ENCODE data around the gene GTF2H3.

The GTF2H3 gene

DNA sequence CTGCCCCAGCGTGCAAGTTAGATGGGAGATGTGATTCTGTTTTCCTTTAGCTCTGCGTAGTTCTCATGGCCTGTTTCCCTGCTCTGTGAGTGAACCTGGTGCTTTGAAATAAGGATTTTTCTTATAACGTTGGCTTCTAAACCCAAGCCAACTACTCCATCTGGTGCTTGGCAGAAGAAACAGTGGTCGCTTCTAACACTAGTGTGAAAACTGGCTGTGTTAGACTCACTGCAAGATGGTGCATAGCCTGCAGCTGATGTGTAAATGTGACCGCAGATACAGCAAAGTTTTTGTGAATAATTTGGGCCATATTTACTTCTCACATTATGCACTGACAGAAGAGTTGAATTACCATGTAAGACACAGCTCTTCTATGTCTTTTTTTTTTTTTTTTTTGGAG lies 12.2 kb downstream of the GTF2H3 start:
- no peak for DNase-seq (ENCODE audit: low read depth)

DNA sequence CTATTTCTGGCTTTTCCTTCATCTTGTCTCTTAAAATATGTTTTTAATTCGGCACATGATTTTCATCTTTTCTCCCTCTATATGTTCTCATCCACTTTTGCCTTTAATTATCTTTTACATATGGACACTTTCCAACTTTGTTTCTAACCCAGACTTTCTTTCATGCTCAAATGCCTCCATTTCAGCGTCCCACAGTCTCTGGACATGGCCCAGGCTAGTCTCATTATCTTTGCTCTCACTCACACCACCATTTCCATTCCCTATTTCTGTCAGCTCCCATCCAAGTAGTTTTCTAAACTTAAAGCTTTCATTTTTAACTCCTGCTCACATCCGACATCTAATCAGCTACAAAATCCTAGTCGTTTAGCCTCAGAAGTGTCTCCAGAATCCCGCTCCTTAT lies 14.8 kb downstream of the GTF2H3 start:
- no peak for DNase-seq (ENCODE audit: low read depth)

DNA sequence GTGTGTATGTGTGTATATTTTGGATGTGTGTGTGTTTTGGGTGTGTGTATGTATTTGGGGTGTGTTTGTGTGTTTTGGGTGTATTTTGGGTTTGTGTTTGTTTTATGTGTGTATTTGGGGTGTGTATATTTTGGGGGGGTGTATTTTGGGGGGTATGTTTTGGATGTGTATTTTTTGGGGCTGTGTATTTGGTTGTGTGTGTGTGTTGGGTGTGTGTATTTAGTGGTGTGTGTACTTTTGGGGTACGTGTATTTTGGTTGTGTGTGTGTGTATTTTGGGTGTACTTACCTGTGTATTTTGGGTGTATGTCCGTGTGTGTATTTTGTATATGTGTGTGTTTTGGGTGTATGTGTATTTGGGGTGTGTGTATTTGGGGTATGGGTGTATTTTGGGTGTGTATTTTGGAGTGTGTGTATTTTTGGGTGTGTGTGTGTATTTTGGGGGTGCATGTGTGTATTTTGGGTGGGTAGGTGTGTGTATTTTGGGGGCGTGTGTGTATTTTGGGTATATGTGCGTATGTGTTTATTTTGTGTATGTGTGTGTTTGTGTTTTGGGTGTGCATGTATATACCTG lies 20.6 kb downstream of the GTF2H3 start:
- DNase-seq (ENCODE audit: low read depth): no peak

DNA sequence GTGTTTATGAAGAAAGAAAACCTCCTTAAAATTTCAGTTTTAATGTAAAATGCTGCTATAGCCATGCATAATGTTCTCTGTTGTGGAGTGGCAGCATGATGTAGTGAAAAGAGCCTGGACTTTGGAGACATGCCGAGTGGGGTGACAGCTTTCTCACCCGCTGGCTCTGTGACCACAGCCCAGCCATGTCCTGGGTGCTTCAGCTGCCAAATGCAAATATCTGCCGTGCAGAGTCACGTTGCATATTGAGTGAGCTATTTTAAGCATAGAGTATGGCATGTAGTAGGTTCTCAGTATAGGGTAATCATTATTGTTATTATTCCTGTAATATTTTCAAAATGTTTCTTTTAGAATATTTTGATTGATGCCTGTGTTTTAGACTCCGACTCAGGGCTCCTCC lies 21.8 kb downstream of the GTF2H3 start:
- DNase-seq (ENCODE audit: low read depth): no peak

DNA sequence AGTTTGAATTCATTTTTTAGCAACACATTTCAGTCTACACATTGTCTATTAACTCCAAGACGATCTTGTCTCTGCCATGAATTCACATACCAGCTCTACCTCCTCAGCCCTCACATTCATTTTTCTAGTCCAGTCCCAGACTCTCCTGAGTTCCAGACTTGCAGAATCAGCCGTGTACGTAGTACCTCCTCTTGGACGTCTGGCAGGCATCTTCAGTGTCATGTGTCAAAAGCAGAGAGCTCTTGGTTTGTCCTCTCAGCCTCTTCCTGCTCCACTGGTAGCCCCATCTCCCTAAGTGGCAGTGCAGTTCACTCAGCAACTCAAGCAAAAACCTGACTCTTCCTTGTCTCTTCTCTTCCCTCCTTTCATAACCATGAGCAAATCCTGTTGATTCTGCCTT lies 22.8 kb downstream of the GTF2H3 start:
- no peak for DNase-seq (ENCODE audit: low read depth)

DNA sequence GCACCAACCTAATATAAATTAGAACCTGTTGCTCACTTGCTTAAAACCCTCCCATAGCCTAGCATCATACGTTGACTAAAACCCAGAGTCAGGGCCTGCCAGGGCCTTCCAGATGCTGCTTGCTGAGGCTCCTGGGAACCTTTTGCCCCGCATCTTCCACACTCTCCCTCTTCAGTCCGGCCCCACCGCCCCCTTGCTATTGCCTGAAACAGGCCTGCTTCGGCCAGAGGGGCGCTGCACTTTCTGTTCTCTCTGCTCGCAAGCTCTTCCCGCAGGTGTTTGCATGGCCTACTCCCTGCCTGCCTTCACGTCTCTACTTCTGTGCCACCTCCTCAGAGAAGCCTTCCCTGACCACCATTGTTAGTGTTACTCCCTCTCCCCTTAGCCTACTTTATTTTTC lies 23.6 kb downstream of the GTF2H3 start:
- DNase-seq (ENCODE audit: low read depth): no peak

DNA sequence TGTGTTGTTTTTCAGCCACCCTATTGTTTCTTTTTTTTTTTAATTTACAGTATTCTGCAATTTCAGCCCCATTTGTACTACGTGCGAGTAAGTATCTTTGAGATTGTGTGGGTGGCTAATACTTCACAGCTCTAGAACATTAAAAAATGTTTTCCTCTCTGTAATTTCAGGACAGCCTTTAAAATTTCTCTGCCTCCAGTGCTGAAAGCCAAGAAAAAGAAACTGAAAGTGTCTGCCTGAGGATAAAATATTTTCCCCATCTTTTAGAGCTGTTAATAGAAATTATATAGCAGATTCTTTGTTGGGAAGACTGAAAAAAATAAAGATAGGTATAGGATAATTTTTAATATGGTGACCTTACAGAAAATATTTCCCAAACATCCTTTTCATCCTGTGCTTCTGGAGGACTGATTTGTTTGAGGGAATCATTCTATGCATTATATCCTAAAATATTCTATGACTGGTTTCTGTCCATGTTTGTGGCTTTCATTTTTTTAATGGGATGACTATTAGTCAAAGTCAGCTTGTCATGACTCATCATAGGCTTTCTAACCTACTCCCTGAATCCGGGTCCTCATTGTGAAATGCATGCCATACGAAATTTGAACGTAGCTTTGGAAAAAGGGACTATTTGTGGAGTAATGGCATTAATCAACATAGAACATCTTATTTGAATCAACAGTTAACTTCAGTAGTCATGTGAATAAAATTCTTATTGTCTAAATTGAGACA lies 26.5 kb downstream of the GTF2H3 start:
- DNase-seq (ENCODE audit: low read depth): peak; percentile 94

DNA sequence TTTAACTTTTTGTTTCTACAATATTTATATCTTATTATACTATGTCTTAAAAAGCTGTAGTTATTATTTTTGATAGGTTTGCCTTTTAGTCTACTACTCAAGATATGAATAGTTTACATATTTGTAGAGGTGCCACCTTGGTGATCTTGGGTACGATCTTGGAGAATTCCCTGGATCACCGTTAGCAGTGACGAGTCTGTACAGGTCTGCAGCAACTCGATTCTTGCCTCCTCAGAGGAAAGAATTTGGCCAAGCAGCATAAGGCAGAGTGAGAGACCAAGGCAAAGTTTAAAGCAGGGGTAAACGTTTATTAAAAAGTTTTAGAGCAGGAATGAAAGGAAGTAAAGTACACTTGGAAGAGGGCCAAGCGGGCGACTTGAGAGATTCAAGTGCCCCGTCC lies 34.1 kb downstream of the GTF2H3 start:
- no peak for DNase-seq (ENCODE audit: low read depth)

DNA sequence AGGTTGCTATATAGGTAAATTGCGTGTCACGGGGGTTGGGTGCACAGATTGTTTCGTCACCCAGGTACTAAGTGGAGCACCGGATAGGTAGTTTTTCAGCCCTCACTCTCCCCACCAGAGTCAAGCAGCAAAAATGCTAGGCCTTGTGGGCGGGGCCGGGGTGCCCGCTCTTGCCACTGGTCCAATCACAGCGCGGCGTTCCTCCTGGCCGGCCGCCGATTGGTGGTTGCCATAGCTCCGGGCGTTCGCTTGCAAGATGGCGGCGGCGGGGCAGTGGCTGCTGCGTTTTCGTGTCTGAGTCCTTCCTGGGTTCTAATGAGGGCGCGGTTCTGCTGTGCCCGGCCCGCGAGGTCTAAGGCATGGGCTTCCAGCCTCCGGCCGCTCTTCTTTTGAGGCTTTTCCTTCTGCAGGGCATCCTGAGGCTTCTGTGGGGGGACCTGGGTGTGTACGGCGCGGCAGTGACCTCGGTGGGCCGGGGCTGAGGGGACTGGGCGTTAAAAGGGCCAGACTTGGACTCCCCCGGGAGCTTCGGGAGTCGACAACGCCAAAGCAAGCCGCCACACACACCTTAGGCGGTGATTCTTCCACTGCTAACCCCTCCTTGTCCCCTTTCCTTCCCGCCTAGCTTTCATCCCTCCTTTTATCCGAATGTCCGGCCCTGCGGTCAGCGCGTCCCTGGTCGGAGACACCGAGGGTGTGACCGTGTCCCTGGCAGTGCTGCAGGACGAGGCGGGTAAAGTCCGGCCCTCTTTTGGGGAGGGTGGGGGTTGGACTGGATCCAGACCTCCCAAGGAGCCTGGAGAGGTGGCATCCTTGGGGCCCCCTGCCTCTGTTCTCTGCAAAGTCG lies 37.5 kb downstream of the GTF2H3 start, which contains the start of gene TCTN2:
TSS of gene TCTN2 (plus strand) at position 232 of the 847 bp plus-strand sequence. CDS start at position 360, 128 bp downstream.
- DNase-seq (ENCODE audit: low read depth): peak; percentile 93

DNA sequence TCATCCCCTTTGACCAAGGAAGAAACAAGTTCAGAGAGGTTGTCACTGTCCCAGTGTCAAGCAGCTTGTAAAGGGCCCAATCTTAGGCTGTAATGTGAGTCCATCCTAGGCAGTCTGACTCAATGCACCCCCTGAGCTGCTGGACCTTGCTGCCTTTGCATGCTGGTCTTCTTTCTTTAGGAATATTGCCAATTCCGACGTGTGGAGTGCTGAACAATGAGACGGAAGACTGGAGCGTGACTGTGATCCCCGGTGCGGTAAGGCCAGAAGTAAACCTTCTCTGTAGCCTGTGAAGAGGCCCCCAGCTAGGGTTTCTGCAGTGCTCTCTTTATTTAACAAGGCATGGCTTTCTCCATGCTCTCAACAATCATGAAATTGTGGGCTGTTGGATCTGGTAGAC lies 38.2 kb downstream of the GTF2H3 start:
- peak; percentile 15 for DNase-seq (ENCODE audit: low read depth)

DNA sequence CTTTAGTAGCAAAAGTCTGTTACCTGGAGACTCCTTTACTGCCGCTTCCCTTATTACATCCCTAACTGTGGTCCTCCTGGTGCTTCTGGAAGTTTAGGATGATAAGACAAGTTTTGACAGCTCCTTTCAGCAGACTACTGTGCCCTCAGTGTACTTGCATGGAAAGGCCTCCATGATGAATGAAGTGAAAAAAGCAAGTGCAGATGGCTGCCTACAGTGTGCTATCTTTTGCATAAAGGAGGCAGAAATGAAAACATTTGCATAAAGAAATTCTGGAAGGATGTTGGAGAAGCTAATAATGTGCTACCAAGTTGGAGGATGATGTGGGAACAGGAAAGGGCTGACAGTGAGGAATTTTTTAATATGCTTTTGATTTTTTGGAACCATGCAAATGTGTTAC lies 41.8 kb downstream of the GTF2H3 start:
- DNase-seq (ENCODE audit: low read depth): no peak

DNA sequence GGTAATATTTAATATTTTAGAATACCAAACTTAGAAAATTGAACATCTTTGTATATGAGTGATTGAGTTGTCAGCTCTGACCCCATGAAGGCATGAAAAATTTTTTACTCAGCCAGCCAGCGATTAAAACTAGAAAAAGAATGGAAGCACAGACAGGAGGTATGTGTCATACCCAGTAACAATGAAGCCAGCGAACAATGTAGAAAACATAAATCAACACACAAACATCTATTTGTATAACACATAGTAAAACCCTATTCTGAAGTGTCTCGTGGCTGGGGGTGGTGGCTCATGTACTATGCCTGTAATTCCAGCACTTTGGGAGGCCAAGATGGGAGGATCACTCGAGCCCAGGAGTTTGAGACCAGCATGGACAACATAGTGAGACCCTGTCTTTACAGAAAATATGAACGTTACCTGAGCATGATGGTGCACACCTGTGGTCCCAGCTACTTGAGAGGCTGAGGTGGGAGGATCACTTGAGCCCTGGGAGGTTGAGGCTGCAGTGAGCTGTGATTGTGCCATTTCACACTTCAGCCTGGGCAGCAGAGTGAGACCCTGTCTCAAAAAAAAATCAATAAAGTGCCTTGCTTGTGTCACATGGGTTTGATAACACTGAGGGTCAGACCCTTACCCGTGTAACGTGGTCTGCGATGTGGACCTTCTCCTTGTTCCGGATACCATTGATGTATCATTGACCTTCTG lies 43.1 kb downstream of the GTF2H3 start:
- DNase-seq (ENCODE audit: low read depth): no peak

DNA sequence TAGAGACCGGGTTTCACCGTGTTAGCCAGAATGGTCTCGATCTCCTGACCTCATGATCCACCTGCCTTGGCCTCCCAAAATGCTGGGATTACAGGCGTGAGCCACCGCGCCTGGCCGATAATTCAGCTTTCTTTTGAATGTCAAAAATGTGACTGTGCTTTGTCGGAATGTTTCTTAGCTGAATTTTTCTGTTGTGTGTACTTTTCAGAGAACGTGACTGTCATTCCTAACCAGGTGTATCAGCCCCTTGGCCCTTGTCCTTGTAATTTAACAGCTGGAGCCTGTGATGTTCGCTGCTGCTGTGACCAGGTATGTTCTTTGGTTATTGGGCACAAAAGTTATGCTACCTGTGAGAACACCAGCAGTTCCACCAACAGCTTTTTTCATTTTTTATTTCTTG lies 45.4 kb downstream of the GTF2H3 start:
- no peak for DNase-seq (ENCODE audit: low read depth)

DNA sequence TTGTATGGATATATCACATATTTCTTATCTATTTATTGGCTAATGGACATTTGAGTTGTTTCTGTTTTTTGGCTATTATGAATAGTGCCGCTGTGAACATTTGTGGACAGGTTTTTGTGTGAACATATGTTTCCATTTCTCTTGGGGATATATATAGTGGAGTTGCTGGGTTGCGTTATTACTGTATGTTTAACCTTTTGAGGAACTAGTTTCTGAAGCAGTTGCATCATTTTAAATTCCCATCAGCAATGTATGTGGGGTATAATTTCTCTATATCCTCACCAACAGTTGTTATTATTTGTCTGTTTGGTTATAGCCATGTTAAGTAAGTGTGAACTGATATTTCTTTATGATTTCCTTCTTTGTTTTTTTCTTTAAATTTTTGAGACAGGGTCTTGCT lies 48.0 kb downstream of the GTF2H3 start:
- no peak for DNase-seq (ENCODE audit: low read depth)

DNA sequence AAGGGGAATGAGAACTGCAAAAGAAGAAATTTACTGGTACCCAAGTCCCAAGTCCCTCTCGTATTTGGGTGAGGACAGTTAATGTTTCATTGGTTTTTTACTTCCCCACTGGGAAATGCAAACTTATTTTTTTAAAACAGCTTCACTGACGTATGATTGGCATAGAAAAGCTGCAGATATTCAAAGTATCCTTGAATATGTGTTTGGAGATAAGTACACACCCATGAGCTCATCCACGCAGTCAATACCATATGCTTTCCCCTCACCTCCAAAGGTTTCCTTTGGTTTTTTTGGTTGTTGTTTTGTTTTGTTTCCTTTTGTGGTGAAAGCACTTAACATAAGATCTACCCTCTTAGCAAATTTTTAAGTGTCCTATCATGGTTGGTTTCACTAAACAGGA lies 50.3 kb downstream of the GTF2H3 start:
- DNase-seq (ENCODE audit: low read depth): no peak

DNA sequence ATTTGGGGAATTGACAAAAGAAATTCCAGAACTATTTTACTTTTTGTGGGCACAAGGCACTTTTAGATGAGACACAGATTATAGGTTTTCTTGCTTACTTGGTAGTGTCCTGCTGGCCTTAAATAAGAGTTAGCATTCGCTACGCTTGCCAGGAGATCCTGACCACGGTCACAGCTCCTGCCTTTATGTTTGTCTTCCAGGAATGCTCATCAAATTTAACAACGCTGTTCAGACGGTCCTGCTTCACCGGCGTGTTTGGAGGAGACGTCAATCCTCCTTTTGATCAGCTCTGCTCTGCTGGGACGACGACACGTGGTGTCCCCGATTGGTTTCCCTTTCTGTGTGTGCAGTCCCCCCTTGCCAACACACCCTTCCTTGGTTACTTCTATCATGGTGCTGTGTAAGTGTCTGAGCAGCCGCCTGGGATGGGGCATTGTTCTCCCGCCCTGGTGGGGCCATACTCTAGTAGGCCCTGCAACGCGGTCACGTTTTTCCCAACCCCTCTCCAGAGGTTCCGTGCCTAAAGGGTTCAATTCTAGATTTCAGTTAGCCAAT lies 53.1 kb downstream of the GTF2H3 start:
- no peak for DNase-seq (ENCODE audit: low read depth)

DNA sequence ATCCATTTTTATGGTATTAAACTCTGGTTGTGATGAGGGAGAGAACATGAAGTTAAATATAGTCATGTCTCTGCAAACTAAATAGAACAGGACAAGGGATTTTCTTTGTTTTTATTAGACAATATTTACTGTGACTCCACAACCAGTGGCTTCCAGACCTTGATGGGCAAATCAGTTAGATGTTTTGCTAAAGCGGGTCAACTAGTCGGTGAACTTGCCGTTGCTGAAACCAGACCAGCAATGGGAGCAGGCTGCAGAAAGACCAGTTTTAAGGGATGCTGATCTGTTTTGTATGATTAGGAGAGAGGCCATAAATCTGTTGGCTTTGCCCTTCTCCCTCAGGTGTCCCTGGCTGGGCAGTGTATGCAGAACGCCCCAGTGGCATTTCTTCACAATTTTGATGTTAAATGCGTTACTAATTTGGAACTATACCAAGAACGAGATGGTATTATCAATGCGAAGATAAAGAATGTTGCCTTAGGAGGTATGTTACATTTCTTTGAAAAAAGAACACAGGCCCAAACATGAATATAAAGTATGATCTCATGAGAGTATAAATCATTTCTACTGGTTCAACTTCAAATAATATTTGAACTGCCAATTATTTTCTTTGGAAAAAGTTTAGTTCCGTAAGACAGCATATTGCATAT lies 56.7 kb downstream of the GTF2H3 start:
- DNase-seq (ENCODE audit: low read depth): no peak

DNA sequence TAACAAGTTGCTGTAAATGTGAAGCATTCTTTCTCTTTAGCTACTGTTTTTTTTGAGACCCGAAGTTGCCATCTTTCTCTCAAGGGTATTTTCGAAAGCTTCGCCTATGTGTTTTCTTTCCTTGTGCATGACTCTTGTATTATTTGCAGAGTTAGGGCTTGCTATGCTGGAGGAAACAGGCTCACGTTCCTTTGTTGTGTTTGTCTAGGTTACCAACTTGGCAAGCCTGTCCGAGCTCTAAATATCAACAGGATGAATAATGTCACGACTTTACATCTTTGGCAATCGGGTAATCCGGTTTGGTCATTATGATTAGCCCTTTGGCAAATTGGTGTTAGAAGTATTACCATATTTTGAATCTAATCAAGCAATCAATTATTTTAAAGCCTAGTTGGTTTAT lies 62.6 kb downstream of the GTF2H3 start:
- no peak for DNase-seq (ENCODE audit: low read depth)

DNA sequence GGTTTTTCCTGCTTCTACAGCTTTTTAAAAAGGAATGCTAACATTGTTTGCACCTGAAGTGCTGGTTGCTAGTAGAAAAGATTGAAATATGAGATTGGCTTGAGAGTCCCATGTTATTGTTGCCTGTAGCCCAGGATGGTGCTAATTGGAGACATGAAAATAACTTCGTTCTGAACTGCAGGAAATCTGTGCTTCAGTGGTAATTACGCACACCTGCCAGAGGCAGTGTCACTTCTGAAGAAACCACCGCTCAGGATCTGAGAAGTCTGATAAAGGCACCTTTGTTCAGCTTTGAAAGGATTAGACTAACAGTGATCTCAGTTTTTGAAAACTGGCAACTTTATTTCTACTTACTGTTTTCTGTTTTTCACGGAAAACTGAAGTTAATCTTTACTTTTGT lies 63.0 kb downstream of the GTF2H3 start:
- no peak for DNase-seq (ENCODE audit: low read depth)

DNA sequence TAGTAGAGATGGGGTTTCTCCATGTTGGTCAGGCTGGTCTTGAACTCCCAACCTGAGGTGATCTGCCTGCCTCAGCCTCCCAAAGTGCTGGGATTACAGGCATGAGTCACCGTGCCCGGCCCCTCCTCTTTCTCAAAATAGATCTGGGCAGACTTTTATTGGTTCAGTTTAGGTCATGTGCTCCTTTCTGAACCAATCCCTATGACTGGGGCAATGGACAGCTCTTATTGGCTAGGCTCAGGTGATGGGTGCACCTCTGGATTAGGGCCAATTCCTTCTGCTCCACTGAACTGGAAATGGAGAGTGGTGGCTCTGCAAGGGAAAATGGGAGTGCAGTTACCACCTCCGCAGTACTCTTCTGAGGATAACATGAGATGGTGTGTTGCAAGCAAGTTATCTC lies 72.3 kb downstream of the GTF2H3 start:
- peak; percentile 16 for DNase-seq (ENCODE audit: low read depth)

DNA sequence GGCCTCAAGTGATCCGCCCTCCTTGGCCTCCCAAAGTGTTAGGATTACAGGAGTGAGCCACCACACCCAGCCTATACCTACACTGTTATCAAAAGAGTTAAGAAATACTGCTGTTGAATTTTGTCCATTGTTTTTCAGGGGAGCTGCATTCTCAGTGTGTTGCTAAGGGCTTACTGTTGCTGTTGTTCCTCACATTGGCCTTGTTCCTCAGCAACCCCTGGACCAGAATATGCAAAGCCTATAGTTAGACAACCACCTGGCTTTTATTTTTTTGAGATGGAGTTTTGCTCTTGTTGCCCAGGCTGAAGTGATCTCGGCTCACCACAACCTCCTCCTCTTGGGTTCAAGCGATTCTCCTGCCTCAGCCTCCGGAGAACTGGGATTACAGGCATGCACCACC lies 73.8 kb downstream of the GTF2H3 start:
- no peak for DNase-seq (ENCODE audit: low read depth)

Data from EH (cell line).